Measurements from ENCODE around the gene ATF6B.
"Not testable (repeated sequence)": the region's sequence is repeated elsewhere in the genome, so short reads cannot be mapped to it uniquely, and the experiment has no call there.

DNA sequence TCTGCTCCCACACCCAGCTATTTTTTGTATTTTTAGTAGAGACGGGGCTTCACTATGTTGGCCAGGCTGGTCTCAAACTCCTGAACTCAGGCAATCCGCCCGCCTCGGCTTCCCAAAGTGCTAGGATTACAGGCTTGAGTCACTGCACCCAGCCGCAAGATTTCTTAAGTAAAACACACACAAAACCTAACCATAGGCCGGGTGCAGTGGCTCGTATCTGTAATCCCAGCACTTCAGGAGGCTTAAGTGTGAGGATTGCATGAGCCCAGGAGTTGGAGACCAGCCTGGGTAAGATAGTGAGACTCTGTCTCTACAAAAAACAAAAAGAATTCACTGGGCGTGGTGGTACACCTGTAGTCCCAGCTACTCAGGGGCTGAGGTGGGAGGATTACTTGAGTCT is 27.8 kb downstream of the ATF6B start:
- not testable (repeated sequence) for TF ChIP-seq POLR2A (IDR thresholded peaks at IDR 0.05; ENCODE audit: low read length); GATA1 (IDR thresholded peaks at IDR 0.05; ENCODE audit: low read depth, low read length)
